GM12864 (cell line): ENCODE data around the gene VTI1A.

Experiments
- DNase-seq: peaks from one replicate; pipeline ENCODE4 v3.0.0-alpha.2; 2011; ENCODE audit warnings: low read depth
- H3K4me3 ChIP-seq: 2 replicates; pipeline ENCODE4 v1.5.1; 2011; ENCODE audit warnings: mild to moderate bottlenecking, low read depth, low read length, control low read depth
- TF ChIP-seq, protein P1 (sequence below): IDR thresholded peaks from 2 replicates; pipeline ENCODE4 v1.5.1; 2011; ENCODE audit warnings: low read depth, mild to moderate bottlenecking, moderate library complexity, low read length, control low read depth, inconsistent platforms; ENCODE audit errors: missing control alignments

The VTI1A gene

DNA sequence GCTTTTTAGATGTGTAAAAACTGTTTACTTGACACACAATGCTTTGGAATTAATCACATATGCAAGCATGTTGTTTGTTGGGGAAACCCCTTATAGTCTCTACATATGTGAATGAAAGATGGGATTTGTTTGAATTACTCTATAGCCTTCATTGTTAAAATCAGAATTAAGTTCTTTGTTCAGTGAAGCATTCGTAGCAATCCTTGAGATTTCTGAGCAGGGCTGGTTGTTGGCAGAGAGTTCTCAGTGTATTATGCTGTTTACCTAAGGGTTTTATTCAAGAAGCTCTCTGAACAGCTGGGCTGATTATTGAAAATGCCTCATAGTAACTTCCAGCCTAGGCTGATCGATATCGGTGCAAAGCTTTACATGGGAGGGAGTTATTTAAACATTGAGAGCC lies 190.9 kb downstream of the VTI1A start:
- TF ChIP-seq, protein P1, sequence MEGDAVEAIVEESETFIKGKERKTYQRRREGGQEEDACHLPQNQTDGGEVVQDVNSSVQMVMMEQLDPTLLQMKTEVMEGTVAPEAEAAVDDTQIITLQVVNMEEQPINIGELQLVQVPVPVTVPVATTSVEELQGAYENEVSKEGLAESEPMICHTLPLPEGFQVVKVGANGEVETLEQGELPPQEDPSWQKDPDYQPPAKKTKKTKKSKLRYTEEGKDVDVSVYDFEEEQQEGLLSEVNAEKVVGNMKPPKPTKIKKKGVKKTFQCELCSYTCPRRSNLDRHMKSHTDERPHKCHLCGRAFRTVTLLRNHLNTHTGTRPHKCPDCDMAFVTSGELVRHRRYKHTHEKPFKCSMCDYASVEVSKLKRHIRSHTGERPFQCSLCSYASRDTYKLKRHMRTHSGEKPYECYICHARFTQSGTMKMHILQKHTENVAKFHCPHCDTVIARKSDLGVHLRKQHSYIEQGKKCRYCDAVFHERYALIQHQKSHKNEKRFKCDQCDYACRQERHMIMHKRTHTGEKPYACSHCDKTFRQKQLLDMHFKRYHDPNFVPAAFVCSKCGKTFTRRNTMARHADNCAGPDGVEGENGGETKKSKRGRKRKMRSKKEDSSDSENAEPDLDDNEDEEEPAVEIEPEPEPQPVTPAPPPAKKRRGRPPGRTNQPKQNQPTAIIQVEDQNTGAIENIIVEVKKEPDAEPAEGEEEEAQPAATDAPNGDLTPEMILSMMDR, result no peak
- no peak overlapping the region for H3K4me3 ChIP-seq
- DNase-seq, result no peak

DNA sequence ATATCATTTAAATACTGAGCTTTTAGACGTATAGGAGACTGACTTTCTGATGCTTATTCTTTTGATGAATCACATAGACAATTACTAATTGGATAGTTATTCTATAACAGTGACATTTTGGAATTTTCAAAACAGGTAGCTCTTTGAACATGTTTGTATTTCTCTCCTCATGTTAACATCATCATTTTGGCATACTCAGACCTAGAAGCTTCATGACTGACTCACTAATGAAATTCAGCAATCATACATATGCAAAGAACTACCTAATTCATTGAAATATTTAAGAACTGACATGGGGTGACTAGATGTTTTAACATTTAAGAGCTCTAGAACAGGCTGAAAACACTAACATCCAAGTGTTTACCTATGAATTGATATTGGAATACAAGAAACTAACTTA lies 192.3 kb downstream of the VTI1A start:
- H3K4me3 ChIP-seq, result no peak overlapping the region
- DNase-seq, result no peak
- TF ChIP-seq, protein P1, result no peak

DNA sequence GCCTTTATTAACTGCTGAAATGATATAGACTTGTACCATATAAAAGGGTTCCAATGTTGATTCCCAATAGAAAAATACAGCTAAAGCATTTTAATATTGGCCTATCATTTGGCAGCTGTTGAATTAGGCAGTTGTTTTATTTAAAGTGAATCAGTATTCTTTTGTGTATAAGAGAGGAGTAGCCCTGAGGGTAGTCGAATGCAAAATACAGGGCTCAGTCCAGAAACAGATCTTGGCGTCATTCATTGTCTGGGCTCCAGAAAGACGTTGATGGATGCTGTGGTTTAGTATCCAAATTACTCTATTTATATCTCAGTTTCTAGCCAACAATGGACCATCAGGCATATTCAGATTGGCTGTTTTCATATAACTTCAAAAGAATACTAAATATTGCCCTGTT lies 193.6 kb downstream of the VTI1A start:
- no peak overlapping the region for H3K4me3 ChIP-seq
- TF ChIP-seq, protein P1, result no peak
- no peak for DNase-seq

DNA sequence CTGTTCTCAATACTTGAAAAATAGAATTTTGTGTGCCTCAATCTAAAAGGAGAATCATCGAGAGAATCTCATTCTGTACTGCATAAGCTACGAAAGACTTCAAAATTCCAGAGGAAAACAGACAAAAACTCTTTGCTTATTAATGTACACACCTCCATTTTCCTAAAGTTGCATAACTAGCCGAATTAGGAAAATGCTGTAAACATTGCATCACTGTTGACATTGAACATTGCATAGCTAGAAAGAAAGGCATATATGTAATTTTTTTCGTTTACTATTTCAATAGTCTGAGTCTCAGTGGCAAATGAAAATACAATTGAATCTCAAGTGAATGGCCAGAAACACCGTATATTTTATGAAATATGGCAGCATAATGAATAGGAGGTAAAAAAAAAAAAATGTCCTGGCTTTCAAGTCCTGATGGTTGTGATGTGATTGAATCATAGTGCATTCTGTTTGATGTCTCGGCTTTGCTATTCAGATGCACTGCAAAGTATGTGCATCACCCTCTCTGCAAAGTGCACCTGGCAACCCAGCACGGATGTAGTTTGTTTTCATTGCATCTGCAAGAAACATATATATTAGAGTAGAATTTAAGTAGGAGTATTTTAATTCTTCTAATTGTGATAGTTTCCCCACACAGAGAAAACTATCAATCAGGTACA lies 196.7 kb downstream of the VTI1A start:
- DNase-seq, result no peak
- TF ChIP-seq, protein P1, result no peak

DNA sequence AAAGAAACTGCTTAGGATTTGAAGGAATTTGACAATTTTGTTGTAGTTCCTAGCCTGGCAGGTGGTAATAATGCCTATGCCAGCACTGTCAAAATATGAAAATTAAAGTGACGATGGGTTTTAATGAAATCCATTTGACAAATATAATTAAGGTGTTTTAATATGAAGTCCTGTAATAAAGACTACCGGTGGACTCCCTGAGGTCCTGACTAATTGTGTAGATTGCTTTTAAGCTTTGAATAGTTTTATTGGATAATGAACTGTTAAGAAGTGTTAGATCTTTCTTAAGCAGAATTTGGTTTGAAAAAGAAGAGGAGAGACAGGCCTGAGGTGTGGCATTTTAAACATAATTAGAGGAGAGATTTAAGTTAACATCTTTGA lies 197.2 kb downstream of the VTI1A start:
- no peak overlapping the region for H3K4me3 ChIP-seq
- DNase-seq, result no peak

More for the DNA sequence above, 196.7 kb downstream of the VTI1A start:
- no peak overlapping the region for H3K4me3 ChIP-seq

DNA sequence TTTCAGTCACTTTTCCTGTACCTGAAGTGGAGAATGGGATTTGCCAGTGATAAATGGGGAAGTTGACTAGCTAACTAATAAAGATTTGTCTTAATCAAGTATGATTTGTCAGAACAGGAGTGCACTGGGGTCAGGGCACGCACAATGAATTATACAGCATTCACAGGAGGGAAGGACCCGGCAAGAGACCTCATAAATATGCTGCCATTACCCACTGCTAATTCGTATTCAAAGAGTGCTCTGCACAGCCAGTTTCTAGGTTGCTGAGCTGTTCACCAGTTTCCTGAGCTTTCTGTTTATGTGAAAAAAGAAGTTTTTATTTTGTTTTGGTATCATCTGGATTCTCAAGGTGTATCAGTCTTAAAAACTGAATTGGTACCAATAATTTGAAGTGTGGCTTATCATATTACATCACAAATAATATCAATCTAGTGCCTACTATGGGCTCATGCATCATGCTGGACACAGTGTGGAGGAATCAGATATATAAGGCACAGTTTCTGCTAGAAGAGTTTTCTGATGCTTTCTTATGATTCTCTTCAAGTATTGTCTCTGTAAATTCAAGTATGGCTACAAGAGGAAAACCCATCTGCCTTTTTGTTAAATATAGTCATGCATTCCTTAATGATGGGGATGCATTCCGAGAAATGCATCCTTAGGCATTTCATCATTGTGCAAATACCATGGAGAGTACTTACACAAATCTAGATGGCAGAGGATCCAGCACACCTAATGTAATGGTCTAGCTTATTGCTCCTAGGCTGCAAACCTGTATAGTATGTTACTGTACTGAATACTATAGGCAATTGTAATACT lies 202.2 kb downstream of the VTI1A start:
- no peak for DNase-seq
- no peak overlapping the region for H3K4me3 ChIP-seq
- TF ChIP-seq, protein P1, result no peak

More for the DNA sequence above, 197.2 kb downstream of the VTI1A start:
- TF ChIP-seq, protein P1, result no peak
